HL-60 (cell line): ENCODE data around the gene ZFHX3.

ENCODE experiments used
- CTCF ChIP-seq: IDR thresholded peaks from one replicate; pipeline ENCODE4 v1.5.1; 2011; ENCODE audit warnings: low read length, control low read depth, inconsistent platforms; ENCODE audit not compliant: insufficient read depth
- GABPA ChIP-seq: IDR thresholded peaks from 2 replicates; pipeline ENCODE4 v1.6.1; 2012; ENCODE audit warnings: low read depth
- POLR2AphosphoS5 ChIP-seq: IDR thresholded peaks from 2 replicates; pipeline ENCODE4 v1.6.1; 2012; ENCODE audit warnings: low read depth
- REST ChIP-seq: IDR thresholded peaks from 2 replicates; pipeline ENCODE4 v1.6.1; 2012; ENCODE audit warnings: low read depth; ENCODE audit not compliant: insufficient replicate concordance
- SPI1 ChIP-seq: IDR thresholded peaks from 2 replicates; pipeline ENCODE4 v1.6.1; 2012; ENCODE audit warnings: low read depth, mild to moderate bottlenecking, borderline replicate concordance

- TF ChIP-seq CTCF (no peak), POLR2AphosphoS5 (no peak), REST (no peak), GABPA (no peak), SPI1 (no peak)
Observed at GRCh38 chr16:72898216-72898825, 149.6 kb downstream of the ZFHX3 start.
